A549 (cell line): ENCODE data around the gene SLC24A4.

Experiments
- BHLHE40 ChIP-seq: IDR thresholded peaks from 2 replicates; pipeline ENCODE4 v1.6.1; 2012; ENCODE audit warnings: low read depth, low read length, inconsistent platforms
- EP300 ChIP-seq, 2 experiments: fragments of >200 bp; sonication (Bioruptor Twin); formaldehyde crosslinking; IDR thresholded peaks; 2 replicates in 1 of 2; 3 replicates in 1 of 2; pipeline ENCODE4 v1.6.1; 2016 to 2017
- ESRRA ChIP-seq: fragments of 150-350 bp; IDR thresholded peaks from 2 replicates; pipeline ENCODE4 v1.6.1; 2014; ENCODE audit warnings: mild to moderate bottlenecking, low read length, borderline replicate concordance
- JUNB ChIP-seq: fragments of >200 bp; sonication (Bioruptor Twin); formaldehyde crosslinking; IDR thresholded peaks from 2 replicates; pipeline ENCODE4 v1.6.1; 2016
- KDM1A ChIP-seq: fragments of 200-600 bp; sonication (generic); IDR thresholded peaks from 2 replicates; pipeline ENCODE4 v1.6.1; 2016; ENCODE audit warnings: low read depth, mild to moderate bottlenecking
- MAZ ChIP-seq: fragments of 150-350 bp; IDR thresholded peaks from 2 replicates; pipeline ENCODE4 v1.6.1; 2014; ENCODE audit warnings: antibody characterized with exemption, low read depth, low read length, borderline replicate concordance
- NFE2L2 ChIP-seq: fragments of 150-350 bp; conservative IDR thresholded peaks from 2 replicates; pipeline ENCODE4 v1.6.1; 2014; ENCODE audit warnings: low read length
- POLR2A ChIP-seq: IDR thresholded peaks from 2 replicates; pipeline ENCODE4 v1.6.1; 2012; ENCODE audit warnings: mild to moderate bottlenecking, low read length
- POLR2AphosphoS2 ChIP-seq: conservative IDR thresholded peaks from 2 replicates; pipeline ENCODE4 v1.6.1; 2012; ENCODE audit warnings: low read length, improper control_type of control experiment, inconsistent platforms
- RAD21 ChIP-seq, 2 experiments: fragments of >200 bp in 1 of 2; sonication (Bioruptor Twin) in 1 of 2; formaldehyde crosslinking in 1 of 2; IDR thresholded peaks in 1 of 2; conservative IDR thresholded peaks in 1 of 2; 2 replicates in 1 of 2; 3 replicates in 1 of 2; pipeline ENCODE4 v1.6.1; 2012 to 2018; ENCODE audit warnings: inconsistent platforms in 1 of 2
- RCOR1 ChIP-seq: fragments of 150-350 bp; IDR thresholded peaks from 2 replicates; pipeline ENCODE4 v1.6.1; 2014; ENCODE audit warnings: antibody characterized with exemption, low read length, low read depth
- RFX5 ChIP-seq: fragments of 450-650 bp; IDR thresholded peaks from 2 replicates; pipeline ENCODE4 v1.7.1; 2014; ENCODE audit warnings: antibody characterized with exemption, mild to moderate bottlenecking, moderate library complexity
- TF ChIP-seq, protein P1 (sequence below): fragments of >200 bp; sonication (Bioruptor Twin); formaldehyde crosslinking; IDR thresholded peaks from 3 replicates; pipeline ENCODE4 v1.5.1; 2016
- TF ChIP-seq, protein P2 (sequence below): fragments of 450-650 bp; IDR thresholded peaks from 2 replicates; pipeline ENCODE4 v1.6.1; 2014; ENCODE audit warnings: antibody characterized with exemption

DNA sequence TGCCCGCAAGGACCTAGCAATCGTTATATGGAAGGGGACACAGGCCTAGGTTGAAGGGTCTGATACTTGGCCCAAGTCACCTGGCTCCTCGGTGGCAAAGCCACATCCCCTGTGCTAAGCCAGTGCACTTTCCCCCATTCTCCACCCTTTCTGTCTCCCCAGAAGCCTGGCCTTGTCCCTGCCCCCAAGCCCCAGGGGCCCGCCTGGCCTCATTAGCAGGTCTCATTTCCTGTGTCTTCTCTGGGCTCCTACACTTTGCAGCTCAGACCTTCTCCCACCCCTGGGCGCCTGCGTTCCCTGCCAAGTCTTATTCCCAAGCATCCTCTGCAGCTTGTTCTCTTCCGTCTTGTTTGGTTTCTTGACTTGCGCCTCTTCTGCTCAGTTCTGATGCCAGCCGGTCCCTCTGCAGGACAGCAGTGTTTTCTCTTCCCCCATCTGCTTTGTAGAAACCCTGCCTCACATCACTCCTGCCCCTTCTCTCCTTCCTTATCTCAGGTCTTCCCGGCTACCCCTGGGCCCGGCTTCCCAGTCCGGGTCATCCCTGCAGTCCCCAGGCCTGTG, 66.7 kb downstream of the SLC24A4 start:
- TF ChIP-seq RFX5 = no peak
- TF ChIP-seq, protein P1, sequence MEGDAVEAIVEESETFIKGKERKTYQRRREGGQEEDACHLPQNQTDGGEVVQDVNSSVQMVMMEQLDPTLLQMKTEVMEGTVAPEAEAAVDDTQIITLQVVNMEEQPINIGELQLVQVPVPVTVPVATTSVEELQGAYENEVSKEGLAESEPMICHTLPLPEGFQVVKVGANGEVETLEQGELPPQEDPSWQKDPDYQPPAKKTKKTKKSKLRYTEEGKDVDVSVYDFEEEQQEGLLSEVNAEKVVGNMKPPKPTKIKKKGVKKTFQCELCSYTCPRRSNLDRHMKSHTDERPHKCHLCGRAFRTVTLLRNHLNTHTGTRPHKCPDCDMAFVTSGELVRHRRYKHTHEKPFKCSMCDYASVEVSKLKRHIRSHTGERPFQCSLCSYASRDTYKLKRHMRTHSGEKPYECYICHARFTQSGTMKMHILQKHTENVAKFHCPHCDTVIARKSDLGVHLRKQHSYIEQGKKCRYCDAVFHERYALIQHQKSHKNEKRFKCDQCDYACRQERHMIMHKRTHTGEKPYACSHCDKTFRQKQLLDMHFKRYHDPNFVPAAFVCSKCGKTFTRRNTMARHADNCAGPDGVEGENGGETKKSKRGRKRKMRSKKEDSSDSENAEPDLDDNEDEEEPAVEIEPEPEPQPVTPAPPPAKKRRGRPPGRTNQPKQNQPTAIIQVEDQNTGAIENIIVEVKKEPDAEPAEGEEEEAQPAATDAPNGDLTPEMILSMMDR = no peak
- TF ChIP-seq, protein P2, sequence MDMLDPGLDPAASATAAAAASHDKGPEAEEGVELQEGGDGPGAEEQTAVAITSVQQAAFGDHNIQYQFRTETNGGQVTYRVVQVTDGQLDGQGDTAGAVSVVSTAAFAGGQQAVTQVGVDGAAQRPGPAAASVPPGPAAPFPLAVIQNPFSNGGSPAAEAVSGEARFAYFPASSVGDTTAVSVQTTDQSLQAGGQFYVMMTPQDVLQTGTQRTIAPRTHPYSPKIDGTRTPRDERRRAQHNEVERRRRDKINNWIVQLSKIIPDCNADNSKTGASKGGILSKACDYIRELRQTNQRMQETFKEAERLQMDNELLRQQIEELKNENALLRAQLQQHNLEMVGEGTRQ = no peak
- TF ChIP-seq BHLHE40 = no peak
- no peak for TF ChIP-seq ESRRA
- no peak for TF ChIP-seq MAZ
- TF ChIP-seq RAD21 (conservative IDR thresholded peaks at IDR 0.05 in 1 of 2, IDR thresholded peaks at IDR 0.05 in 1 of 2) = no peak
- TF ChIP-seq NFE2L2 = no peak
- TF ChIP-seq KDM1A = no peak
- no peak for TF ChIP-seq RCOR1
- no peak for TF ChIP-seq JUNB
- TF ChIP-seq POLR2AphosphoS2 = no peak
- no peak for TF ChIP-seq EP300 (IDR thresholded peaks at IDR 0.05)
- TF ChIP-seq POLR2A = no peak
